Neural progenitor cell (in vitro differentiated cells): ENCODE results near the gene WNT9A.
A peak's percentile ranks its signal among the peaks of the same experiment; 100 is the strongest.

Experiments
- EZH2 ChIP-seq: fragments of 200-600 bp; sonication (generic); IDR thresholded peaks from 2 replicates; pipeline ENCODE4 v1.6.1; 2017; ENCODE audit warnings: antibody characterized with exemption, mild to moderate bottlenecking, moderate library complexity
- EZH2phosphoT487 ChIP-seq: fragments of 200-600 bp; sonication (generic); IDR thresholded peaks from 2 replicates; pipeline ENCODE4 v1.6.1; 2017; ENCODE audit warnings: antibody characterized with exemption
- TF ChIP-seq, protein P1 (sequence below): fragments of 200-600 bp; sonication (generic); IDR thresholded peaks from 2 replicates; pipeline ENCODE4 v1.5.1; 2017; ENCODE audit warnings: antibody characterized with exemption, mild to moderate bottlenecking

GRCh38 chr1:227946624-227947385 is 927 bp downstream of the WNT9A start:
- TF ChIP-seq, protein P1, sequence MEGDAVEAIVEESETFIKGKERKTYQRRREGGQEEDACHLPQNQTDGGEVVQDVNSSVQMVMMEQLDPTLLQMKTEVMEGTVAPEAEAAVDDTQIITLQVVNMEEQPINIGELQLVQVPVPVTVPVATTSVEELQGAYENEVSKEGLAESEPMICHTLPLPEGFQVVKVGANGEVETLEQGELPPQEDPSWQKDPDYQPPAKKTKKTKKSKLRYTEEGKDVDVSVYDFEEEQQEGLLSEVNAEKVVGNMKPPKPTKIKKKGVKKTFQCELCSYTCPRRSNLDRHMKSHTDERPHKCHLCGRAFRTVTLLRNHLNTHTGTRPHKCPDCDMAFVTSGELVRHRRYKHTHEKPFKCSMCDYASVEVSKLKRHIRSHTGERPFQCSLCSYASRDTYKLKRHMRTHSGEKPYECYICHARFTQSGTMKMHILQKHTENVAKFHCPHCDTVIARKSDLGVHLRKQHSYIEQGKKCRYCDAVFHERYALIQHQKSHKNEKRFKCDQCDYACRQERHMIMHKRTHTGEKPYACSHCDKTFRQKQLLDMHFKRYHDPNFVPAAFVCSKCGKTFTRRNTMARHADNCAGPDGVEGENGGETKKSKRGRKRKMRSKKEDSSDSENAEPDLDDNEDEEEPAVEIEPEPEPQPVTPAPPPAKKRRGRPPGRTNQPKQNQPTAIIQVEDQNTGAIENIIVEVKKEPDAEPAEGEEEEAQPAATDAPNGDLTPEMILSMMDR: peak; percentile 87
- TF ChIP-seq EZH2: no peak
- TF ChIP-seq EZH2phosphoT487: no peak
